ENCODE data around the gene CRYGD.

CRYGD gene

DNA sequence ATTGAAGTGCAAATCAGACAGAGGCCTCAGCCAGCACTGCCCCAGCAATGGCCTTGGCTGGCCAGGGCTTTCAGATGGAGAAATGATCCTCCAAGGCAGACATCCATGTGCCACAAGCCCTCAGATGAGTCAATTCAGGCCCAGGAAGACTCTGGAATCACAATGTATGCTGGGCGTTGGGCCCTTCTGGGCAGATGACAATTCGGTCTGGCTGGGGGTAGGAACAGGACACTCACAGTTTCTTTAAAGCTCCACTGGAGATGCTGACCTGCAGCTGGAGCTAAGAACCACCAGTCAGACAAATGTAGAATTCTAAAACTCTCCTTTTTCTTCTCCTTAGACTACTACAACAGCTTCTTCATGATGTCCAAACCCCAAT lies 12.4 kb upstream of the CRYGD start:
- H3K36me3 ChIP-seq (ENCODE audit: control insufficient read depth in 2 of 2, insufficient read depth in 1 of 2, low read length in 2 of 2) = no peaks in the 10 kb centered on the region
- no peaks in the 10 kb centered on the region for H3K9me3 ChIP-seq (ENCODE audit: control insufficient read depth, insufficient read depth, low read depth, low read length)
- POLR2A ChIA-PET = no interaction called here
- H3K4me1 ChIP-seq (ENCODE audit: control insufficient read depth, insufficient read depth, low read length) = no peaks in the 10 kb centered on the region
- no peak overlapping the region for H3K27ac ChIP-seq (ENCODE audit: extremely low read depth, low read depth, low read length)
- H3K4me3 ChIP-seq (ENCODE audit: low read depth, low read length) = no peak overlapping the region
- CTCF ChIA-PET = interaction anchor here (1.5 kb wide), 1 partner anchor 11 kb away, joined by 3 read pairs; no protein-coding TSS in a partner anchor
- no peak for TF ChIP-seq ZNF184 (tag by site-specific recombination; IDR thresholded peaks at IDR 0.05)
- TF ChIP-seq ZNF391 (tag by site-specific recombination; IDR thresholded peaks at IDR 0.05; ENCODE audit: borderline replicate concordance, low read depth) = no peak
- TF ChIP-seq BCL11A (tag by site-specific recombination; IDR thresholded peaks at IDR 0.05; ENCODE audit: low read depth) = no peak
- no peak for TF ChIP-seq ZNF776 (tag by site-specific recombination; IDR thresholded peaks at IDR 0.05; ENCODE audit: borderline replicate concordance)
- TF ChIP-seq ZNF843 (tag by site-specific recombination; IDR thresholded peaks at IDR 0.05) = no peak
- TF ChIP-seq ZNF2 (tag by site-specific recombination; IDR thresholded peaks at IDR 0.05) = no peak
- TF ChIP-seq KLF10 (tag by site-specific recombination; IDR thresholded peaks at IDR 0.05) = no peak
- TF ChIP-seq ZNF24 (tag by site-specific recombination; IDR thresholded peaks at IDR 0.05) = no peak
- TF ChIP-seq YY1 (tag by site-specific recombination; IDR thresholded peaks at IDR 0.05) = no peak
- no peak for TF ChIP-seq SCRT1 (tag by site-specific recombination; IDR thresholded peaks at IDR 0.05; ENCODE audit: borderline replicate concordance)
- no peak for TF ChIP-seq ZNF132 (tag by site-specific recombination; IDR thresholded peaks at IDR 0.05; ENCODE audit: borderline replicate concordance)
- TF ChIP-seq SALL2 (tag by site-specific recombination; IDR thresholded peaks at IDR 0.05; ENCODE audit: borderline replicate concordance) = no peak
- TF ChIP-seq, protein P1, sequence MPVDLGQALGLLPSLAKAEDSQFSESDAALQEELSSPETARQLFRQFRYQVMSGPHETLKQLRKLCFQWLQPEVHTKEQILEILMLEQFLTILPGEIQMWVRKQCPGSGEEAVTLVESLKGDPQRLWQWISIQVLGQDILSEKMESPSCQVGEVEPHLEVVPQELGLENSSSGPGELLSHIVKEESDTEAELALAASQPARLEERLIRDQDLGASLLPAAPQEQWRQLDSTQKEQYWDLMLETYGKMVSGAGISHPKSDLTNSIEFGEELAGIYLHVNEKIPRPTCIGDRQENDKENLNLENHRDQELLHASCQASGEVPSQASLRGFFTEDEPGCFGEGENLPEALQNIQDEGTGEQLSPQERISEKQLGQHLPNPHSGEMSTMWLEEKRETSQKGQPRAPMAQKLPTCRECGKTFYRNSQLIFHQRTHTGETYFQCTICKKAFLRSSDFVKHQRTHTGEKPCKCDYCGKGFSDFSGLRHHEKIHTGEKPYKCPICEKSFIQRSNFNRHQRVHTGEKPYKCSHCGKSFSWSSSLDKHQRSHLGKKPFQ (tag by site-specific recombination; IDR thresholded peaks at IDR 0.05) = no peak
- no peak for TF ChIP-seq ATF2 (tag by site-specific recombination; IDR thresholded peaks at IDR 0.05; ENCODE audit: low read depth)

- Histone ChIP-seq H3K27ac (ENCODE audit: extremely low read depth, low read depth, low read length) (no peak overlapping the region), H3K9me3 (ENCODE audit: control insufficient read depth, insufficient read depth, low read depth, low read length) (no peaks in the 10 kb centered on the region), H3K36me3 (ENCODE audit: control insufficient read depth in 2 of 2, insufficient read depth in 1 of 2, low read length in 2 of 2) (no peaks in the 10 kb centered on the region), H3K4me3 (ENCODE audit: low read depth, low read length) (no peak overlapping the region), H3K4me1 (ENCODE audit: control insufficient read depth, insufficient read depth, low read length) (no peaks in the 10 kb centered on the region)
- ChIA-PET CTCF (interaction anchor here (1.5 kb wide), 1 partner anchor 12 kb away, joined by 3 read pairs; no protein-coding TSS in a partner anchor), POLR2A (no interaction called here)
- no peak for TF ChIP-seq ZNF416 (tag by site-specific recombination; IDR thresholded peaks at IDR 0.05)
These were observed 11.7 kb upstream of the CRYGD start for GRCh38 chr2:208135794-208136715.

DNA sequence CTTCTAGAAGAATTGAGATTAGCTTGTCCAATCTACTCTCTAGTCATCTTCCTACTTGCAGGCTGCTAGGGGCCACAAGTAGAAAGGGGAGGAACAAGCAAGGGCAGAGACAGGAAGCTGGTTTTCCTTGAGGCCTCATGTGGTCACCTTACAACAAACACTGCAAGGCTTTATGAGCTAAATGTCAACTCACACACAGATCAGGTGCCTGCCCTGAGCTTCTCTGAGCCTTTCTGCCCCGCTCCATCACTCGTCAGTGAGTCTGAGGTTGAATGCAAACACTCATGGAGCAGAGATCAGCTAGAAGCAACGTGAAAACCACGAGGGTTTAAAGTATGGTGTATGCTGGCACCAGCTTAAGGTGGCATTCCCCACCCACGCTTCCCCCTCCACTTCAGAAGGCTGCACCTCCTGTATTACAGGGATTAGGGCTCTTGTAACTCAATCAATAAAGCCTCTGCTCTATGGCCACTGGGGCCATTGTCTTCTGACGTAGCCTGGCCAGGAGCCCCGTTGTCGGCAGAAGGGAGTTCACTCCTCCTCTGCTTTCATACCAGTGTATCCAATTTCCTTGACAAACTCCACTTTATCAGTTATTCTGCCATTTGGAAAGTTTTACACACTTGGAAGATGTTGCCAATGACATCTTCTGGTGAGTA lies 10.7 kb upstream of the CRYGD start:
- CTCF ChIA-PET = interaction anchor here (0.6 to 0.7 kb wide), 2 partner anchors 25 to 234 kb away, joined by 3 read pairs; no protein-coding TSS in a partner anchor
- POLR2A ChIA-PET = no interaction called here
- H3K4me3 ChIP-seq (ENCODE audit: low read depth, low read length) = no peak overlapping the region
- H3K9me3 ChIP-seq (ENCODE audit: control insufficient read depth, insufficient read depth, low read depth, low read length) = no peaks in the 10 kb centered on the region
- H3K27ac ChIP-seq (ENCODE audit: extremely low read depth, low read depth, low read length) = no peak overlapping the region
- H3K36me3 ChIP-seq (ENCODE audit: control insufficient read depth in 2 of 2, insufficient read depth in 1 of 2, low read length in 2 of 2) = no peaks in the 10 kb centered on the region
- no peaks in the 10 kb centered on the region for H3K4me1 ChIP-seq (ENCODE audit: control insufficient read depth, insufficient read depth, low read length)
- TF ChIP-seq MEIS1 (CRISPR knock-in tag; IDR thresholded peaks at IDR 0.05; ENCODE audit: borderline replicate concordance) (no peak), ZNF623 (tag by site-specific recombination; IDR thresholded peaks at IDR 0.05) (no peak), ZNF701 (tag by site-specific recombination; IDR thresholded peaks at IDR 0.05) (no peak), ZNF692 (tag by site-specific recombination; IDR thresholded peaks at IDR 0.05) (no peak), ZSCAN4 (tag by site-specific recombination; IDR thresholded peaks at IDR 0.05) (no peak), ZNF600 (tag by site-specific recombination; IDR thresholded peaks at IDR 0.05) (no peak), ZBTB17 (tag by site-specific recombination; IDR thresholded peaks at IDR 0.05) (no peak), ZNF274 (IDR thresholded peaks at IDR 0.05; ENCODE audit: low read length) (no peak), ZNF274 (tag by site-specific recombination; IDR thresholded peaks at IDR 0.05; ENCODE audit: borderline replicate concordance) (no peak)

Data from HEK293 (cell line).